GM21526 (cell line): ENCODE data around the gene CACNA2D4.
A peak's percentile ranks its signal among the peaks of the same experiment; 100 is the strongest.
"Not testable (repeated sequence)": the region's sequence is repeated elsewhere in the genome, so short reads cannot be mapped to it uniquely, and the experiment has no call there.

Source experiments
- ATAC-seq: cut with Tn5 transposase; IDR thresholded peaks from one replicate; pipeline ENCODE4 v1.9.1; 2021; ENCODE audit warnings: moderate library complexity; ENCODE audit not compliant: unreplicated experiment, low FRiP score

Gene CACNA2D4, protein sequence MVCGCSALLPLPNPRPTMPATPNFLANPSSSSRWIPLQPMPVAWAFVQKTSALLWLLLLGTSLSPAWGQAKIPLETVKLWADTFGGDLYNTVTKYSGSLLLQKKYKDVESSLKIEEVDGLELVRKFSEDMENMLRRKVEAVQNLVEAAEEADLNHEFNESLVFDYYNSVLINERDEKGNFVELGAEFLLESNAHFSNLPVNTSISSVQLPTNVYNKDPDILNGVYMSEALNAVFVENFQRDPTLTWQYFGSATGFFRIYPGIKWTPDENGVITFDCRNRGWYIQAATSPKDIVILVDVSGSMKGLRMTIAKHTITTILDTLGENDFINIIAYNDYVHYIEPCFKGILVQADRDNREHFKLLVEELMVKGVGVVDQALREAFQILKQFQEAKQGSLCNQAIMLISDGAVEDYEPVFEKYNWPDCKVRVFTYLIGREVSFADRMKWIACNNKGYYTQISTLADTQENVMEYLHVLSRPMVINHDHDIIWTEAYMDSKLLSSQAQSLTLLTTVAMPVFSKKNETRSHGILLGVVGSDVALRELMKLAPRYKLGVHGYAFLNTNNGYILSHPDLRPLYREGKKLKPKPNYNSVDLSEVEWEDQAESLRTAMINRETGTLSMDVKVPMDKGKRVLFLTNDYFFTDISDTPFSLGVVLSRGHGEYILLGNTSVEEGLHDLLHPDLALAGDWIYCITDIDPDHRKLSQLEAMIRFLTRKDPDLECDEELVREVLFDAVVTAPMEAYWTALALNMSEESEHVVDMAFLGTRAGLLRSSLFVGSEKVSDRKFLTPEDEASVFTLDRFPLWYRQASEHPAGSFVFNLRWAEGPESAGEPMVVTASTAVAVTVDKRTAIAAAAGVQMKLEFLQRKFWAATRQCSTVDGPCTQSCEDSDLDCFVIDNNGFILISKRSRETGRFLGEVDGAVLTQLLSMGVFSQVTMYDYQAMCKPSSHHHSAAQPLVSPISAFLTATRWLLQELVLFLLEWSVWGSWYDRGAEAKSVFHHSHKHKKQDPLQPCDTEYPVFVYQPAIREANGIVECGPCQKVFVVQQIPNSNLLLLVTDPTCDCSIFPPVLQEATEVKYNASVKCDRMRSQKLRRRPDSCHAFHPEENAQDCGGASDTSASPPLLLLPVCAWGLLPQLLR

DNA sequence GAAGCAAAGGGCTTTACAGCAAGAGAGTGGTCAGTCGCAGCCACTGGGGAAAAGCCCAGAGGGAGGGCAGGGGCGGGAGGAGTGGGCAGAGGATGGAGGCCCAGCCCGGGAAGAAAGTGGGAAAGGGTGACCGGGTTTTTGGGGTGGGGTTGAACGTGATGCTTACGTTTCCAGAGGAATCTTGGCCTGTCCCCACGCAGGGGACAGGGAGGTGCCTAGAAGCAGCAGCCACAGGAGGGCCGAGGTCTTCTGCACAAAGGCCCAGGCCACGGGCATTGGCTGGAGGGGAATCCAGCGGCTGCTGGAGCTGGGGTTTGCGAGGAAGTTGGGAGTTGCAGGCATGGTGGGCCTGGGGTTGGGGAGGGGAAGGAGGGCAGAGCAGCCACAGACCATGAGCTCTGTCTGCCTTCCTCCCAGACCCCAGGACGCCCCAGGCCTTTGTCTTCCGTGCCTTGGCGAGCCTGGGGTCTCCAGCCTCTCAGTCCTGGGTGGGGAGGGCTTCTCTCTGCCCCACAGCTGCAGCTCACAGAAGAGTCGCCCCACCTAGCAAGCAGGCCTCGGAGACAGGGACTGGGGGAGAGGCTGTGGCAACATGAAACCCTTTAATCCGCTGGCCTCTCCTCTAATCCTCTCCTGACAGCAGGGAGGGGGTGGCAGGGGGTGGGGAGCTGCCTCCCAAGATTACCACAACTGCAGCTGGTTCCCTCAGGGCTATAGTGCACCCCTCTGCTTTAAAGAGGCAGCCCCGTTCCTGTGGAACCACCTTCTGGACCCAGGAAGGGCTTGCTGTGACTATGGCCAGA, at the start of gene CACNA2D4:
TSS of gene CACNA2D4 (minus strand) at position 572 of the 803 bp plus-strand sequence. CDS start at position 393, 179 bp downstream.
- ATAC-seq = no peak

DNA sequence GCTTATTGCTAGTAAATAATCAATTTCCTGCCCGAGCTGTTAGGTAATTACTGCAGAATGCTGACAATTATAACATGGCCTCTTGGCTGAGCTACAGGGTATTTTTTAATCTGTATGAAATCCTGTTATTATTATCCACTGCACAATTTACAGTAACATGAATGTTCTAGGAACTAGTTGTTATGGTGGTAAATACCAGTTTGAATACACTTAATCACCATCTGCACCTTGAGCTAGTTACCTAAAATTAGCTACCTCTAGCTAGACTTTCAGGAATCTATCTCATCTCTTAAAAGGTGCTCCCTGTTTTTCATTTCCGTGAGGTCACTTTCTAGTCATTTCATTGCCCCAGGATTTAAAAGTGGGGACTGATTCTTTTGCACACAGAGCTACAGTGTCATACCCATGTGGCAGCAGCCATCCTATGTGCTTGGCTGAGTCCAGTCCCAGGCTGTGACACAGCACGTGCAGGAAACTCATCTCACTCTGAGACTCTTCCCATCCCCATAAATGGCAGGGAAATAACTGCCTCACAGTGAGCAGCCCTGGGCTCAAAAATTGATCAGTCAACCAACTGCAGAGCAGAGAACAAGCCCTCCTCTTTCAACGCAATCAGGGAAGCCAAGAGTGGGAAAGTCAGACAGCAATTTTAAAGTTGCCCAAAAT, 48.2 kb upstream of the CACNA2D4 start:
- ATAC-seq = no peak

DNA sequence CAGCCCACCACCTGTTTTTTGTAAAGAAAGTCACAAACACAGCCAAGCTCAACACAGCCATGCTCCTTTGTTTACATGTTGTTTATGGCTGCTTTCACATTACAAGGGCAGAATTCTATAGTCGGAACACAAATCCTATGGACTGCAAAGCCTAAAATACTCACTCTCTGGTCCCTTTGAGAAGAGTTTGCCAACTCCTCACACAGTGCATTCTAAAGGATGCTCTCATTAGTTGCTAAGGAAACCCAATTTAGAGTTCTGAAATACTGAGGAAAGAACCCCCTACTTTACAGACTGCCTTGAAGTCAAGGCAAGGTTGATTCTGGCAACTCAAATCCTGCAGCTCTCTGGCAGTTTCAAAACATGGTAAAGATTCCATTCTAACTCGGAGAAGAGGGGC, 47.5 kb upstream of the CACNA2D4 start:
- ATAC-seq = no peak

DNA sequence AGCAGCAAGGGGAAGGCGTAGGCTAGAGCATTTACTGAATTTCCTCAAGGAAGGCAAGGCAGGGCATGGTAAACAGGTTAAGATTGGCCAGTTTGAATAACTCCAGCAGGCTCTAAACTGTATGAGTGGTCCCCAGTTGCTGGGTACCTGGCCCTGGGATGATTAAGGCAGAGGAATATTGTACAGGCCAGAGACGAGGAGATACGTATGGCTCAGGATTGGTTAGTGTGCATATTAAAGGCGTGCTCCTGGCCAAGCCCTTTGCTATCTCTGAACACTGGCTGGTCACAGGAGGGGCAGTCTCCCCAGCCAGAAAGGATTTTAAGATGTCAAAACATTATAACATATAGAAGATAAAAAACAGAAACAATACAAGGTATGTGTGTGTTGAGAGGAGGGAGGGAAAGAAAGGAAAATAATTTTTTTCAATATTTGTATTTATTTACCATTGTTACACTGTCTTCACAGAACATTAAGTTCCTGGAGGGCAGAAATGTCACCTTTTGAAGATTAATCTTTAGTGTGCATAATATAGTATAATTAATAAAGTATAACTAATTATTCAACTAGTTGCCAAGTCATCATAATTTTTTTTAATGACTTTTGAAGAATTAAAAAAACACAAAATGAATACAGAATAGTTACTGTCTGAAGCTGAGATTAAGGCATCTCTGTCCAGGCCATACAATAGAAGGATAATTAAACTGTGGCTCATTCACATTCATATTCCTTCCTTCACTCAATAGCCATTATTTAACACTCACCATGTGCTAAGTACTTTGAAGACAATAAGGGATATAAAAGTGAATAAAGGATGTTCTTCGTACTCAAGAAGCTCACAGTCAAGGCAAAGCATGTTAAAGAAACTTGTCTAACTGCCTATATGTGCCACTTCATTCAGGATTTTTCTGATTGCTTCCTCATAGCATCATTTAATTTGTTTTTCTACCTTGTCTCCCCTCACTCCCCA, 43.9 kb upstream of the CACNA2D4 start:
- ATAC-seq = no peak

DNA sequence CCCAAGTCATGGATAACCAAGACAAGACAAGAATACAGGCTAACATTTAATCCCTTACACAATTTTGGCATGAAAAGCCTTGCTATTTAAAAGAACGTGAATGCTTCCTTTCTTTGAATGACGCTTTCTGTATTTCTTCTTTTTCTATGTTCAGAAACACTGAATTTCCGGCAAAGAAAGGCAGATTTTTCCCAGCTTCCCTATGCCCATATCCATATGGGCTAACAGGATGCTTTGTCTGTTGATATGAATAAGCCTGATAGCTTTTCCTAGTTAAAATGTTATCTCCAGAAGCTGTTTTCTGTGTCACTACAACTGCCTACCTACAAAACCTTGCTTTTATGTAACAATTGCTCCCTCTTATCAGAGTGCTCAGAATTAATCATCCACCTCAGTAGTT, 38.3 kb upstream of the CACNA2D4 start:
- ATAC-seq = no peak

DNA sequence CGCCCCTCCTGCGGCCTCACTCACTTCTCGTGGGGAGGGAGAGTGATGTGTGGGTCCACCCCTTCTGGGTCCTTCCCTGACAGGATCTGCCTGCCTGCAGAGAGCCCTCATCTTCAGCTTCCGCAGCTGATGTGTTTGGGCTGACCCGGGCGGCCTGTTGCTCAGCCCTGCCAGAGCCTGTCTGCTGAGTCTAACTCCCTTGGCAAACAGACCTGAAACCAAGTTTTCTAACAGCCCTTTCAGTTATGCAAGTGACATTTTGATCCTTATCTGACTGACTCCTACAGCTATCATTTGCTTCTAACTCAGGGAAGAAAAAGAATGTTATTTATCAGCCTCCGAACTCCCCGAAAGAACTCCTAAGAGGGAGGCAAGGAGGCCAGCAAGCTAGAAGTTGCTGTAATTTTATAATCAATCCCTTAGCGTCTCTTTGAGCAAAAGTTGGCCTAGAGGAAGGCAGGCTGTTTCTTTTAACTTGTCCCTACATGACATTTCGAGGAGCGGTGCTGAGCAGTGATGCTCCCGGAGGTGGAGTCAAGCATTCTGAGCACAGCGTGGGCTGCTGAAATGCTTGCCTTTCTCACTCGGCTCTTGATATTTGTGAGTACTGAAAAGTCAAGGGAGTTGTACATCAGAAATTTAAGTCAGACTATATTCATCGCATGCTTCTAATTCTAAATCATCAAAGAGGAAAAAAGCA, 31.5 kb upstream of the CACNA2D4 start:
- ATAC-seq = no peak

DNA sequence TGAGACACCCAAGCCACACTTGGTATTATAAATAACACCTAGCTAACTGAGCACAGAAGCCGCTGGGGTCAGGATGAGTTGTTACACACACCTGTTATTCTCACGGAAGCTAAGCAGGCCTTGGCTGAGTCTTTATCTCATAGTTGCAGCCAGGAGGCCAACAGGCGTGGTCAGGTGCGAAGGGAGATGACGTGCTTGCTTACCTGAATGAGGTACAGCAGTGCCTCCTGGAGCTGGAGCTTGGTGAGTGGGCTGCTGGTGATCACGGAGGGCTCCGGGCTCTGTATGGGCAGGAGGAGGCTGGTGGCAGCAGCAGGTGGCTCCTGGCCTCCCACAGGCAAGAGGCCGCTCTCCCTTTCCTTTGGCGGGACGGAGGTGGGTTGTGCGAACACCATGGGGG, 30.4 kb upstream of the CACNA2D4 start:
- no peak for ATAC-seq

DNA sequence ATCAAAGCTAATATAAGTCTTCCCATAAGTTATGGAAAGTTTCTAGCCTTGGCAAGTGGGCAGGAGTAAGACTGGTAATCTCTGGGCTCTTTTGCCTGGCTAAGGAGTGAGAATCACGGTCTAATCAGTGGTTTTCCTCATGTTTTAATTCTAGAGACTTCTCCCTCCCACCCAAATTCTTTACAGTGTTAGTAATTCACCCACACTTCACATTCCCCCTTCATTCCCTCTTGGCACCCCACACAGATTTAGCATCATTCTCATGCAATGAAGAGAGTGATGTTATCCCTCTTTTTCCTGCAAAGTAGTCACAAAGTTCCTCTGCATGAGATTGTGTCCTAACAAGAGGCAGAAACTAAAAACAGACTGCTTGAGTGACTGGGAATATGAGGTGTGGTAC, 28.6 kb upstream of the CACNA2D4 start:
- ATAC-seq = no peak

DNA sequence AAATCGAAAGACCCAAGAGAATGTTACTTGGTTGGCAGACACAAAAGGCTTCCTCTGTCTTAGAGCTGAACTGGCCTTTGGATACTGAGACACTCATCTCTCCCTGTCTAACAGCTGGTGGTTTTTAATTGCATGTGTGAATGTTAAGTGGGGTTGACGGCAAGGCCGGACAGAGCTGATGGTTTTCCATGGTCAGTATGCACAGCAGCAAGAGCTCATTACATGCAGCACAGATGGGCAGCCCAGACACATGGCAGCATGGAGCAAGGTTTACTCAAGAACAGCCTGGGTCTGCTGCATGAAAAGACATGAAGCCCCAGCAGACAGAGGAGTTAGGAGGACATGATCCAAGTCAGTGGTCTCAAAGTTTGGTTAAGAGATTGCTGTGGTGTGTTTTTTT, 27.8 kb upstream of the CACNA2D4 start:
- ATAC-seq = no peak

DNA sequence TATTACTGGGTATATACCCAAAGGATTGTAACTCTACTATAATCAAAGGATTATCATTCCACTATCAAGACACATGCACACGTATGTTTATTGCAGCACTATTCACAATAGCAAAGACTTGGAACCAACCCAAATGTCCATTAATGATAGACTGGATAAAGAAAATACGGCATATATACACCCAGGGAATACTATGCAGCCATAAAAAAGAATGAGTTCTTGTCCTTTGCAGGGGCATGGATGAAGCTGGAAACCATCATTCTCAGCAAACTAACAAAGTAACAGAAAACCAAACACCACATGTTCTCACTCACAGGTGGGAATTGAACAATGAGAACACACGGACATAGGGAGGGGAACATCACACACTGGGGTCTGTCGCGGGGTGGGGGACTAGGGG, 27.1 kb upstream of the CACNA2D4 start:
- ATAC-seq = not testable (repeated sequence)

DNA sequence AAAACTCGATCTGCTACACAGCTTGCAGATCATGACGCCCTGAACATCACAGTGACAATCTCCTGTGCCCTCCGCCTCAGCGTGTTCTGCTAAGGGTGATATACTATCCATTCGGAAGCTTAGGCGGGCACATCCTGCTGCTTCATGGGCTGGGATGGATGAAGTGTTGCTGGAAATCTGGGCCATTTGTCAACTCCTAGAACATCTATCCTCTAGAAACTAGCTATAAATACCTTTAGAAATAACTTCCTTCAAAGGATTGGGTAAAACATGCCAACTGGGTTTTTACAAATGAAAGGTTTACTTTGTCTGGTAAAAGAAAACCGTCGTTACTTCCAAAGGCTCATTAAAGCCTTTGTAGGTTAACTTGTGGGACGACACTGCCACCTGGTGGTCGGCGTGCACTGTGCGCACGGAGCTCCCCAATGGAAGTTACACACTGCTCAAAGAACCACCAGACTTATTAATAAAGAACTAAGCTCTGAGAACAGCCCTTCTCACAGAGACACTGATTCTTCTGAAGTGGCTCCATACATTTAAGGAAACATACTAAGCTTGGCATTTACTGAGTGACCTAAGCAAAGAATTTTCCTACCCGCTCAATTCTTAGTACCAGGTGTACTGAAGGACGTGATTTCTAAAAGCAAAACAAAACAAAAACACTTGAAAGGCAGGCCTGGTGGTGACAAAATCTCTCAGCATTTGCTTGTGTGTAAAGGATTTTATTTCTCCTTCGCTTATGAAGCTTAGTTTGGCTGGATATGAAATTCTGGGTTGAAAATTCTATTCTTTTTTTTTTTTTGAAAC, 21.6 kb upstream of the CACNA2D4 start:
- peak; percentile 59 for ATAC-seq

DNA sequence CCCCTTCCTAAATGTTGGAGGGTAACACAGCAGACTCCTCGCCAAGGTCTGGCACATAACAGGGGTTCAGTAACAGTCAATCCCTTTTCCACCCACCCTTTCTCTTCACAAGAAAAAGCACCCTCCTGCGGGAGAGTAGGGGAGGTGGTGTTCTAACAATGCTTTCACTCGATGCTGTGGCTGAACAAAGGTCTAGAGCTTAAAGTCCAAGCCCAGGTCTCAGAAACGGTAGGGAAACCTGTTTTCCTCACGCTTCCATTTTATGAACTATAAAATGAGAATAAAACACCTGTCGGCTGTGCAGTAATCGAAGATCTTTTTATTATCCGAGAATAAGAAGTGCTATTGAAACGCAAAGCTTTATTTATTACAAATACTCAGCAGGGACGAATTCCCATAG, 20.9 kb upstream of the CACNA2D4 start:
- no peak for ATAC-seq

DNA sequence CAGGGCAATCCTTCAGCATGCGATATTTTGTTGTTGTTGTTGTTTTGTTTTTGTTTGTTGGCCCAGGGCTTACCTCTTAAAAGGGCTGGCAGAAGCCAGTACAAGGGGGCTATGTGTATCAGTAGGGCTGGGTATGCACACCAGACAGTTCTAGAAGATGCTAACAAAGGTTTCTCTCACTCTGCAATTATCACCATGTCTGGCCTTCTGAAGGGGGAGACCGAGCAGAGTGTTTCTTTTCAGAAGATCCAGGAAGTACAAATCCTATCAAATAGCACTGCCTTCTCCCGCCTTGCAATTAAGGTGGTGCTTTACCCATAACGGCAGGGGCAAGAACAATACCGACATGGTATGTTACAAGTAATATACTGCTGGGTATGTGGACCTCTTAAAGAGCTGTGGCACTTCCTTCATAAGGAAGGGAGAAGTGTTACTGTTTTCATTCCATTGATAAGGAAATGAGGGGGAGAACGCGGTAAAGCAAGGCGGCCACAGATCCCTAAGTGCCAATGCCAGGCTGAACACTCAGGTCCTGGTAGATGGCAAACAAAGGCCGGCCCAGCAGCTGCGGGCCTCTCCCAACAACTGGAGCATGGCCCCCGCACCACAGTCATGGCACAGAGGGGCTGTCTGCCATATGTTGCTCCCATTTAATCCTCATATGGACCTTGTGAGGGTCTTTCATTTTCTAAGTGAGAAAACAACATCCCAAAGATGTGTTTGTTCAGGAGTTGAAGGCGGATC, 19.2 kb upstream of the CACNA2D4 start:
- no peak for ATAC-seq

DNA sequence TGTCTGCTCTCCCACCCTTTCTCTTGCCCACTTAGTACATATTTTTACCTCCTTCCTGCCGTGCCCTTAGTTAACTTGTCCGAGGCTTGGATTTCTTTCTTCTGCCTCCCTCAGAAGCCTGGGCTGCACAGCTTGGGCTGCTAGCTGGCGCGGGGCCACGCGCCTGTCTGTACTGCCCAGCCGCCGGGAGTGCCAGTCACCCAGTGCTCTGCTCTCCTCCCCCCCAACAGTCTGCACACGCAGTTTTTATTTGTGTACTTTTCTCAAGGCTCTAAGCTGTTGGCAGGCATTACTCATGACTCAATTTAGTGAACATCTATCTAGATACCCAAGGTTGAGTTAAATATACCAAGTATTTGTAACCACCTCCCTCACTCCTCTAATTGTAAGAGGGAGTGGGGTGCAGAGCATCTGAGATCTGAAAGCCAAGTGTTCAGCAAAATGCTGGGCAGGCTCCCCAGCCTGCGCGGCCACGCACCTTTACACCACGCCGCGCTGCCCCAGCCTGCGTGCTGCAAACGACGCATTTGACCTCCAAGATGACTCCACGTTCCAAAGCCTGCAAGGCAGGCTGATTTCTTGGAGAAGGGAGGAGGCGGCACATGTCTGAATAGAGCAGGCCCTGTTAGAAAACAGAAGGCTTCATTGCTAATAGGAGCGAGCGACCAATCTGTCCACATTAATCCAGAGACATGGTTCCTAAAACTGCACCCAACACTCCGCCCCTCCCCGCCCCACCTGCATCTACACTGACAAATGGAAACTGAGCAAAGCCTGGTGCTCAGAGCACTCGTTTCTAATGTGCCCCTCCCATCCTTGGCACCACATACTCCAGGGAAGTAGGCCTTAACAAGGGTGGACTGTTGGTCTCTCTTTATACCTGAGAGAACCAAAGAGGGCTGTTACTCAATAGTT, 18.2 kb upstream of the CACNA2D4 start:
- no peak for ATAC-seq

DNA sequence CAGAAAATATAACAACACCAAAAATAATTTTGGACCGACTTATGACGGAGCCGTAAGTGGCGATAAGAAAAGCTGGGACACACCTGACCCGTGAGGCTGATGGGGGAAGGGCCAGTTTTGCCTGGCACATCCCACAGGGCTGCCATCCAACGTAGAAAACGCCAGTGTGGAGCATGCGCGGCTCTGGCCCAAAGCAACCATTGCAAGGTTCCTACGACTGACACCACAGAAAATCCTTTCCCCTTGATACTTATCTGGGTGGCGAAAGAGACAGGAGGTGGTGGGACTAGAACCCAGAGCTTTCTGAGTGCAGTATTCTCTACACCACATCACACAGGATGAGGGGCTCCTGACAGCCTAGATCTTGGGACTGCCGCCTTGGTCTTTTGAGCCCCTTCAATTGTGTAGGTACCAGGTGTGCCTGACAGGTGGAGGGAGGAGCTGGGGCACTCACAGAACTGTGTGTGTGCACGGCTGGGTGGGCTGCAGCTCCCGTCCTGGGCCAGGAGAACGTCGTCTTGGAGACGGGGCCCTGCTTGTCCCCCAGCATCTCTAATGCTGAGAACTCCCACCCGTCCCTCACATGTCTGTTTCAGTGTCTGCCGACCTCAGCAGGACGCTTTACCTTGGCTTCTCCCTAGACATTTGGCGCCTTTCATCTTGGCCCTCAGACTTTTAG, 17.4 kb upstream of the CACNA2D4 start:
- no peak for ATAC-seq
